HUES48 (cell line): ENCODE measurements around the gene PIF1.
"Not testable (repeated sequence)": the region's sequence is repeated elsewhere in the genome, so short reads cannot be mapped to it uniquely, and the experiment has no call there.

Experiments used
- H3K27ac ChIP-seq: one replicate; pipeline ENCODE4 v1.7.0; 2013; ENCODE audit warnings: low read depth, low read length, inconsistent platforms
- H3K27me3 ChIP-seq: 2 replicates; pipeline ENCODE4 v1.6.1; 2013; ENCODE audit warnings: mild to moderate bottlenecking, low read length; ENCODE audit not compliant: control insufficient read depth, insufficient read depth
- H3K36me3 ChIP-seq: 2 replicates; pipeline ENCODE4 v1.6.1; 2013; ENCODE audit warnings: low read length; ENCODE audit not compliant: control insufficient read depth, insufficient read depth
- H3K4me1 ChIP-seq: 2 replicates; pipeline ENCODE4 v1.6.1; 2013; ENCODE audit warnings: mild to moderate bottlenecking, low read length; ENCODE audit not compliant: control insufficient read depth, insufficient read depth
- H3K4me3 ChIP-seq: 2 replicates; pipeline ENCODE4 v1.5.1; 2013; ENCODE audit warnings: mild to moderate bottlenecking, low read depth, low read length
- H3K9ac ChIP-seq: 2 replicates; pipeline ENCODE4 v1.6.1; 2013; ENCODE audit warnings: mild to moderate bottlenecking, low read depth, low read length, moderate library complexity
- H3K9me3 ChIP-seq: 2 replicates; pipeline ENCODE4 v1.6.1; 2013; ENCODE audit warnings: low read length; ENCODE audit not compliant: control insufficient read depth, insufficient read depth

PIF1 gene

DNA sequence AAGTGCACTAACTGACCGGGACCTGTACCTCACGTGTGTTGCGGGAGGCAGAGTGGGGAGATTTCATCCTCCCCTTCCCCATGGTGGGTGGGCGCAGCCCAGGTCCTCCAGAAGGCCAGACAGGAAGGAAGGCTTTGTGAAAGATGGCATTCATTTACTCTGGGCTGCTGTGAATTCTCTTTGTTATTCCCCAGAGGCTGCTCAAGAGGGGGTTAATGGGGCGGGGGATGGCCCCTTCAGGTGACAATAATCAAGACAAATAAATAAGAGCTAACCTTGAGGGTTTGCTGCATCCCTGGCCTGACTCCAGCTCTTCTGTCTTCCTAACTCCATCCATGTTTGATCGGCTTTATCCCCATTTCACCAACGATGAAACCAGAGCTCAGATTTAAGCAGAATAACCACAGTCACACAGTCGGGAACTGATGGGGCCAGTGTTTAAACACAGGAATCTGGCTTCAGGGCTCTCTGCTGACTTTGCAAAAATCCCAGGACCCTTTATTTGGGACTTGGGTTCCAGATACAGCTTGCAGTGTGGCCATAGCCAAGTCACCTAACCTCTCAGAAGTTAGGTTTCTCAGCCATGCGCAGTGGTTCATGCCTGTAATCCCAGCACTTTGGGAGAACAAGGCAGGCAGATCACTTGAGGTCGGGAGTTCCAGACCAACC, 16.5 kb downstream of the PIF1 start:
- Histone ChIP-seq H3K4me3 (peak overlapping the region; percentile 47), H3K27me3 (no peaks in the 10 kb centered on the region), H3K9ac (peak overlapping the region; percentile 67), H3K4me1 (peaks cover 71% of the 10 kb centered on the region), H3K9me3 (no peaks in the 10 kb centered on the region), H3K27ac (peak overlapping the region; percentile 98), H3K36me3 (no peaks in the 10 kb centered on the region)

DNA sequence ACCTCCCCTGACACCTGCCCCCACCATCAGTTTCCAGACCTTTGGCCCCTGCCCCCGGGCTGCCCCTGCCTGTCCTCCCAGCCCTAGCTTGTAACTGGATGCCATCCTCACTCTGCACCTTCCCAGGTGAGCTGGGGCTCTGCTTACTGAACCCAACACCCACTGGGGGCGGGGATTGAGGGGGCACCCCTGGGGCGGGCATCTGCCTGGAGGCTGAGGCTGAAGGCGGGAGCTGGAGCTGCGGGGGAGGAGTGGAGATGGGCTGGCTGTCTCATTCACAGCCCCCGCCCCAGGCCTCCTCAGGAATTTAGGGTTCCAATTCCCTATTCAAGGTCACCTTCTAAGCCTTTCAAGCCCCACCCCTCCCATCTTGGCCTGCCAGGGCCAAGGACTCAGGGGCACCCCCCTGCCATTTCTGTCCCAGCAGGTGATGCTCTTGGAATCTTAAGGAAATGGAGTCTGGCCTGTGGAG, 17.7 kb downstream of the PIF1 start:
- Histone ChIP-seq H3K9ac (peak overlapping the region; percentile 85), H3K4me3 (peak overlapping the region; percentile 44), H3K27me3 (no peaks in the 10 kb centered on the region), H3K27ac (peak overlapping the region; percentile 98), H3K36me3 (no peaks in the 10 kb centered on the region), H3K4me1 (peaks cover 64% of the 10 kb centered on the region), H3K9me3 (no peaks in the 10 kb centered on the region)

DNA sequence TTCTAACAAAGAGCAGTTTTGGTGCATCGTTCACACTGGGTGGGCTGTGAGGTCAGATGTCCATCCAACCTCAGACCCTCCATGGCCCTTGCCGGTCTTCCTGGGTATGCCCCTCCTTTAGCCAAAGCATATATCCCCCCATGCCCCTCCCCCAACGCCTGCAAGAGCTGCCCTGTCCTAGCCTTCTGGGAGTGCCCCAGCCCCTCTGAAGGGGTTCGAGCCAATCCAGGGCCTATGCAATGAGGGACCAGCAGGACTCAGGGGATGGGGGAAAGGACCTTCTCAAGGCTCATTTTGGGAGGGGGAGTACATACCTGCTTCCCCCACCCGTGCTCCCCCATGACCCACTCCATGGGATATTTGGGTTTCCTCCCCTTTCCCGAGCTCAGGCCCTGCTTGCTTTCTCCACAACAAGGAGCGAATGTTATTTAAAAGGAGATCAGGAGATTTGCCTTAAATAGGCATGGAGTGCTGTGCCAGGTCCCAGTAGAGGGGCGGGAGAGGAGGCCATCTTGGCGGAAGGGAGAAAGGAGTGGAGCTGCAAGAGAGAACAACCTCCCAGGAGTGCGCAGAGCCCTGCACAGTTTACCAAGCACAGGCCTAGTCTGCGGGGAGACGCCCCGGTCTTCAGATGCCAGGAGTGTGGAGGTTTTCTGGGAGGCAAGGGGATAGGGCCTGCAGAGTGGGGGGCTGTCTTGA, 18.2 kb downstream of the PIF1 start:
- Histone ChIP-seq H3K36me3 (no peaks in the 10 kb centered on the region), H3K9me3 (no peaks in the 10 kb centered on the region), H3K9ac (peak overlapping the region; percentile 85), H3K27ac (peak overlapping the region; percentile 98), H3K4me3 (peak overlapping the region; percentile 40), H3K27me3 (no peaks in the 10 kb centered on the region), H3K4me1 (peaks cover 58% of the 10 kb centered on the region)

DNA sequence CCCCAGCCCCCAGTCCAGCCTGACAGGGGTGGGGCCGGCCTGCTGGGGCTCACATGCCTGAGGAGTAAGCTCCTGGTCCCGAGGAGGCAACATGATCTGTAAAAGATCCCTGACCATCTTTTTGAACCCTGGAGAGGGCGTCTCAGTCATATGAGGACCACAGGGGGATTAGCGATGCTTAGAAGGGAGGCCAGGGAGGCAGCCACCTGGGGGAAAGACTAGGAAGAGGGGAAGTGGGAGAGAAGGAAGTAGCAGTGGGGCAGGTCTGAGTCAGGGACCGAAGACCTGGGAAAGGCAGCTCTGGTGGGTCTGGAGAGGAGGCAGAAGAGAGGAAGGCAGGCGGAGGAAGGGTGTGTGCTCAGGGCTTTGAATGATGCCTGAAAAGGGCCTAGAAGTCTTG, 18.9 kb downstream of the PIF1 start:
- Histone ChIP-seq H3K27ac (peak overlapping the region; percentile 98), H3K36me3 (no peaks in the 10 kb centered on the region), H3K4me1 (peaks cover 51% of the 10 kb centered on the region), H3K27me3 (no peaks in the 10 kb centered on the region), H3K4me3 (0 out of 2 replicates have a peak overlapping the region, but pooled peaks have one; percentile 40), H3K9ac (peak overlapping the region; percentile 85), H3K9me3 (no peaks in the 10 kb centered on the region)

DNA sequence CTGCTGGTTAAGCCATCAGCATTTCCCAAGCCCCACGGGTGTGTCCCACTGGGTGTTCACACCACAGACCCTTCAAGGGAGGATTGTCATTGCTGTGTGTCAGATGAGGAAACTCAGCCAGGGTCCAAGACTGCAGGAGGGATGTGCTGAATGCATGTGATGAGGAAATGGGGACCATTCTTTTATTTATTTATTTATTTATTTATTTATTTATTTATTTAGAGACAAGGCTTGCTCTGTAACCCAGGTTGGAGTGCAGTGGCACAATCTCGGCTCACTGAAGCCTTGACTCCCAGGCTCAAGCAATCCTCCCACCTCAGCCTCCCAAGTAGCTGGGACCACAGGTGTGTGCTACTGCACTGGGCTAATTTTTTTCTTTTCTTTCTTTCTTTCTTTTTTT, 20.8 kb downstream of the PIF1 start:
- Histone ChIP-seq H3K4me3 (no peak overlapping the region), H3K9ac (no peak overlapping the region), H3K9me3 (no peaks in the 10 kb centered on the region), H3K27ac (no peak overlapping the region), H3K4me1 (peaks cover 33% of the 10 kb centered on the region), H3K36me3 (no peaks in the 10 kb centered on the region), H3K27me3 (no peaks in the 10 kb centered on the region)

DNA sequence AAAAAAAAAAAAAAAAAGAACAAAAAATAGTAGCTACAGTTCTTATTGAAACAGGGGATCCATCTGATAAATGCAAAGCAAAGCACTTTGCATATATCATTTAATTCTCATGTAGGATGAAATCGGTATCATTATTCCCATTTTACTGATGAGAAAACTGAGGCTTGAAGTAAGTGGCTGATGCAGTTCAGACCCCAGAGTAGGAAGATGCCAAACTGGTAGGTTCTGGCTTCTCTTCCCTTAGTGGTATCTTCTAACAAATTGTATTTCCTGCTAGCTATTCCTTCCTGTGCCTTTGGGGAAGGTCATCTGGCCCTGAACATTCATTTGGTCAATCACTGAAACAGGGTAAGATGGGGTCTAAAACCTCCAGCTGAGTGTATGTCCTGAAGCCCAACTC, 21.9 kb downstream of the PIF1 start:
- Histone ChIP-seq H3K9ac (no peak overlapping the region), H3K27me3 (no peaks in the 10 kb centered on the region), H3K4me1 (peaks cover 26% of the 10 kb centered on the region), H3K4me3 (no peak overlapping the region), H3K9me3 (no peaks in the 10 kb centered on the region), H3K27ac (no peak overlapping the region), H3K36me3 (no peaks in the 10 kb centered on the region)

DNA sequence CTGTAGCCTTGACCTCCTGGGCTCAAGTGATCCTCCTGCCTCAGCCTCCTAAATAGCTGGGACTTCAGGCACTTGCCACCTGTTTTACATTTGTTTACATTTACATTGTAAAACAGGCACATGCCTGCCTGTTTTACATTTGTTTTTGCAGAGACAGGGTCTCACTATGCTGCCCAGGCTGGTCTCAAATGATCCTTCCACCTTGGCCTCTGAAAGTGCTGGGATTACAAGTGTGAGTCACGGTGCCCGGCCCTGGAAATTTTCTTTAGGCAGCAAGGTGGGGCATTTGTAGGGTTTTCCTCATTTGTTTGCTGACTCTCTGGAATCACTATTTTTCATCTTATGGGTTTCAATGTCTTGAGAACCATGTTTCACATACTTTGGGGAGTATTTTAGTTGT, 25.0 kb downstream of the PIF1 start:
- Histone ChIP-seq H3K27me3 (no peaks in the 10 kb centered on the region), H3K27ac (no peak overlapping the region), H3K4me1 (0 out of 2 replicates have a peak, but pooled peaks cover 2% of the 10 kb centered on the region), H3K36me3 (no peaks in the 10 kb centered on the region), H3K9me3 (no peaks in the 10 kb centered on the region), H3K4me3 (no peak overlapping the region), H3K9ac (no peak overlapping the region)

DNA sequence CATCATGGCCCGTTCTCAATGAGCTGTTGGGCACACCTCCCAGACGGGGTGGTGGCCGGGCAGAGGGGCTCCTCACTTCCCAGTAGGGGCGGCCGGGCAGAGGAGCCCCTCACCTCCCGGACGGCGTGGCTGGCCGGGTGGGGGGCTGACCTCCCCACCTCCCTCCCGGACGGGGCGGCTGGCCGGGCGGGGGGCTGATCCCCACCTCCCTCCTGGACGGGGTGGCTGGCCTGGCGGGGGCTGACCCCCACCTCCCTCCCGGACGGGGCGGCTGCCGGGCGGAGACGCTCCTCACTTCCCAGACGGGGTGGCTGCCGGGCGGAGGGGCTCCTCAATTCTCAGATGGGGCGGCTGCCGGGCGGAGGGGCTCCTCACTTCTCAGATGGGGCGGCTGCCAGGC, 26.5 kb downstream of the PIF1 start:
- not testable (repeated sequence) for H3K27me3 ChIP-seq, H3K27ac ChIP-seq, H3K4me1 ChIP-seq, H3K9me3 ChIP-seq, H3K36me3 ChIP-seq, H3K9ac ChIP-seq, H3K4me3 ChIP-seq

DNA sequence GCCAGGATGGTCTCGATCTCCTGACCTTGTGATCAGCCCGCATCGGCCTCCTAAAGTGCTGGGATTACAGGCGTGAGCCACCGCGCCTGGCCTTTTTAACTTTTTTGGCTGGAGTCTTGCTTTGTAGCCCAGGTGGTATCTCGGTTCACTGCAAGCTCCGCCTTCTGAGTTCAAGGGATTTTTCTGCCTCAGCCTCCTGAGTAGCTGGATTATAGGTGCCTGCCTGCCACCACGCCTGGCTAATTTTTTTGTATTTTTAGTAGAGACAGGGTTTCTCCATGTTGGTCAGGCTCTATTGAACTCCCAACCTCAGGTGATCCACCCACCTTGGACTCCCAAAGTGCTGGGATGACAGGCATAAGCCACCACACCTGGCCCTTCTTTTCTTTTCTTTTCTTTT, 29.5 kb downstream of the PIF1 start:
- not testable (repeated sequence) for H3K9ac ChIP-seq, H3K9me3 ChIP-seq, H3K27me3 ChIP-seq, H3K27ac ChIP-seq, H3K4me3 ChIP-seq, H3K36me3 ChIP-seq, H3K4me1 ChIP-seq

DNA sequence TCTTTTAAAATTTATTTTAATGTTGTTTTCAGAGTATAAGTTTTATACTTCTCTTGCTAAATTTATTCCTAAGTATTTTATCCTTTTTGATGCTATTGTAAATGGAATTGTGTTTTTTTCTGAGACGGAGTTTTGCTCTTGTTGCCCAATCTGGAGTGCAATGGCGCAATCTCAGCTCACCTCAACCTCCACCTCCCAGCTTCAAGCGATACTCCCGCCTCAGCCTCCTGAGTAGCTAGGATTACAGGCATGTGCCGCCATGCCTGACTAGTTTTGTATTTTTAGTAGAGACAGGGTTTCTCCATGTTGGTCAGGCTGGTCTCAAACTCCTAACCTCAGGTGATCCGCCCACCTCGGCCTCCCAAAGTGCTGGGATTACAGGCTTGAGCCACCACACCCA, 30.1 kb downstream of the PIF1 start:
- not testable (repeated sequence) for H3K9ac ChIP-seq, H3K27ac ChIP-seq, H3K9me3 ChIP-seq

DNA sequence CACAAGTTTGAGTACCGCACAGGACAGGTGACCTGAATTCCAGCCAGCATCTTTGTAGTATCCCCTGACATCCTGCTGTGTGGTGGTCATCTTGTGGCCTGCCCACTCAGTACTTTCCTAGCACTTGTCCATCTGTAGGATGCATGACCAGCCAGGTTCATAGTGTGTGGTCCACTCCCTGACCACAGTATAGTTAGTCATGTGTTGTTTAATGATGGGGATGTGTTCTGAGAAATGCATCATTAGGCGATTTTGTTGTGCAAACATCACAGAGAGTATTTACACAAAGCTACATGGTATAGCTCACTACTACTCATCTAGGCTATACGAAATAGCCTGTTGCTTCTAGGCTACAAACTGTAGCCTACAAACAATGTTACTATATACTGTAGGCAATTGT, 33.2 kb downstream of the PIF1 start:
- Histone ChIP-seq H3K9me3 (no peaks in the 10 kb centered on the region), H3K4me3 (no peak overlapping the region), H3K27ac (no peak overlapping the region), H3K9ac (no peak overlapping the region), H3K36me3 (no peaks in the 10 kb centered on the region), H3K27me3 (no peaks in the 10 kb centered on the region), H3K4me1 (no peaks in the 10 kb centered on the region)

More for the DNA sequence above, 30.1 kb downstream of the PIF1 start:
- H3K4me3 ChIP-seq, H3K27me3 ChIP-seq, H3K36me3 ChIP-seq, H3K4me1 ChIP-seq: not testable (repeated sequence)
